Activated T-cell treated with anti-CD3 and anti-CD28 coated beads, Interleukin-2, amount 50 U/mL, for 48 hours (primary cell): ENCODE data around the gene MYO6.

Experiments used
- DNase-seq, 2 experiments: peaks; one replicate each; pipeline ENCODE4 v3.0.0-alpha.2; 2020

MYO6 gene

GRCh38 chr6:75968143-75968542 lies 219.1 kb downstream of the MYO6 start:
- DNase-seq = no peak
